DMS114 treated with DMSO at 0.1 percent for 48 hours (cell line): ENCODE results near the gene GMDS.

Experiments
- DNase-seq: peaks from one replicate; lab custom pipeline; 2025; ENCODE audit not compliant: unreplicated experiment; lab: John Stamatoyannopoulos, UW

The GMDS gene

DNA sequence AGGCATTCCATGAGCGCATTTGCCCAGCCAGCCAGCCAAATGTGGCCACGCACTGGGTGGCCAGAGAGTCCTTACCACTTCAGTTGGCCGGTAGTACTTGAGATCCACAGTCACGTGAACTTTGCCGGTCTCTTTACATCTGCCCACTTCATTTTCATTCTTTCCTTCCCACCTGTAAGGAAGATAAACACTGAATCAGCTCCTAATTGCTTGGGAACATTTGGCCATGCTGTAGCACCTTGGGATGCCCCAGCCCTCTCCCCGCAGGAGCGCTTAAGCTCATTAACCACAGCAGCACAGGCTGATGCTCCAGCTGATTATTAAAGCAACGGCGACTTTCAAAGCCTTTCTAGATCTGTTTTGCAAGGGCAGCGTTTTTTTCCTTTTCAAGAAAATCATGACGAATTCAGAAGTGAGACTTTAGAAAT is 519.0 kb downstream of the GMDS start:
- no peak for DNase-seq

- DNase-seq = no peak
These were observed 520.8 kb downstream of the GMDS start for GRCh38 chr6:1724616-1725015.

DNA sequence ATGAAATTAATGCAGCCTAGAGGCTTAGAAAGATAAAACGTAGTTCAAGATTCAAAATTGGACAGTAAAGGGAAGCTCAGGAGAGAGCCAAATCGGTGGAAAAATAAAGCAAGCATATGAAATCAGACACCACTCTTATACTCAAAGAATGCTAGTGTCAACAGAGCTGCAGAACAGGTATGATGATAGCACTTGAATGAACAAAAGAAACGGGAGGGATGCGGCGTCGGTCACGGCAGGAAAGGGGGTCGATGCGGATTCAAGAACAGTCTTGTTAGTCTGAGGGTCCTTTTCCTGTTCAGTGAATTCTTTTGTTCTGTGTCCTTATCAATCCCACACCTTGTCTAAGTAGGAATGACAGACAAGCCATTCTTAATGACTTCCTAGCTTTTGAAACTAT is 521.3 kb downstream of the GMDS start:
- DNase-seq = no peak

DNA sequence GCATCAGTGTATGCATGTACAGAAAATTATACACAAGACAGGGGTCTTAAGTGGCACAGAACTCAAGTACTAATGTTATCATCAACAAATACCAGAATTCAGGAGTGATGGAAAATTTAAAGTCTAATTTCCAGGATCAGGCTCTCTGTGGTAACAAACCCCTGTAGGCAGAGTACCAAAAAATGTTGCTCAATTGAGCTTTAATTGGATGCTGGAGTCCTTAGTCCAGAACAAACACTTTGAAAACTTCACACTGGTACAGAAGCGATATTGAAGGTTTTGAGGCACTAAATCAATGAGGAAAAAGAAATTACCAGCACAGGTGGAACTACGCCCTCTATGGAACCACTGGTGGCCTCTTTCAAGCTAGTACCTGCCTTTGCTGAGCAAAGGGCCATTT is 522.6 kb downstream of the GMDS start:
- DNase-seq = no peak

DNA sequence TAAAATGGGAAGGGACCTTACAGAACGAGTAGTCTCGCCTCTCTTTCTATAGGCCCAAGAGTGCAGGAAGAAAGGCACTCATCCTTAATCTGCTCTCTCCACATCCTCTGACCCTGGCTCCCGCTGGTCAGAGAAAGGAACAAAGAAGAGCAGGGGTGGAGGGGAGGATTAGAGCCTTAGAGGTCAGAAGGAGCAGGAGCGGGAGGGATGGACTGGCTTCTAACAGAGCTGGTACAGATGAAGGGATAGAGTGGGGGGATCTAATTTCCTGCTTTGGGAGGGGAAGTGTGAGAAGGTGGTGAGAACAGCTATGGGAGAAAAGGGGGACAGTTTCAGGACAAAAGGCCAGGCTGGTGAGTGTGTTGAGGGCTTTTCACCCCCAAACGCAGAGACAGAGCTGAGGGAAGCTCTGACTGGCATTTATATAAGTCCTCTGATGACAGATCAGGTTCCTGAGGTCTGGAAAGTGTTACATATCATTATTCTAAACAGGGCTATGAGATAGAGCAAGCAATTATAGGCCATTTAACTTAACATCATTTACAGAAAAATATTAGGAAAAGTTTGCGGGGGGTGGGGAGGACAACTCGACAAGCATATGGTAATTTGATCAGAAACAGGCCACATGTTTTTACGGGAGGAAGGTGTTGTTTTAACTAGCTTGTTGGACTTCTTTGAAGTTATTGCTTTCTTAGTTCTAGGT is 524.6 kb downstream of the GMDS start:
- DNase-seq = no peak

DNA sequence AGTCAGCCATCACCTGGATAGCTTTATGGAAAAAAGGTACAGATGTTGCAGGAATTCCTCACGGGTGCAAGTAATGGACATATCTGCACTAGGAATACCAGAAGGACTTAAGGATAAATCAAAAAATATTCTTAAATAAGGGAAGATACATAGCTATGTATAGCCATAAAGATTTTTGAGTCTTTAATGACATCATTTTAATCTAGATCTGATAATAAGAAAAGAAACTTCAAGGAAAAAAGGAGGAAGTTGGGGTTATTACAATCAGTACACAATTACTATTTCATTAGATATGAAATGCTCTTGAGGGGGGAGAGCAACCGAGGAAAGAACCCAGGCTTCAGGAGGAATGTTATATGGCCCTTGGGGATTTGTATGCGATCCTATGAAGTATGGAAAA is 525.5 kb downstream of the GMDS start:
- no peak for DNase-seq

DNA sequence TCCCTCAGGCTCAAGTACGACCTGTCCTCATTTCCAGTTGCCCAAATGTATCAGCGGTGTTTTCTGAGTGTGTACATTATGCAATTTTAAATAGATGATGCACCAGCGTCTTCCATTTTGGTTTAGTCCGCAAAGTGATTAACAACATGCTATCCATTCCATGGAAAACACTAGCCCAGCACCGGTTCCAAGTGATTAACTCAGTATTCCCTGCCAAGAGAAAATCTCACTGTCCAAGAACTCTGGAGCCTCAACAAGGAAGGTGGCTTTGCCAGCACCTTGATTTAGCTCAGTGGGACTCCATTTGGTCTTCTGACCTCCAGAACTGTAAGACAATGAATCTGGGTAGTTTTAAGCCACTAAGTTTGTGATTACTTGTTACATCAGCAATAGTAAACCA is 528.5 kb downstream of the GMDS start:
- no peak for DNase-seq

DNA sequence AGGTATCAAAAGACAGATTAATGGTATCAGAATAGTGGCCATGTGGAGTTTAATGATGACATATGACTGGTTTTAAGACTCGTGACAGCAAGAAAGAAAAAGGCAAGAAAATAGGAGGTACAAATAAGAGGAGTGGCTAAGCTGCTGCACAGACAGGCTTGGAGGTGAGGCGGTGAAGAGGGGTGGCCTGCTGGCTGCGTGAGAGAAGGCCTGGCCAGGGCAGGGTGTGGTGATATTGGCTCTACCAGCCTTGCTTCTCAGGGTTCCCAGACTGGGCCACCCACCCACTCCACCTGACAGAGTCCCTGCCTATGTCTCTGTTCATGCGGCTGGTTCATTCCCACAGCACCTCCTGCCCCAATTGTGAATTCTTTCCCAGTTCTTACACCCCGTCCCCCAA is 529.0 kb downstream of the GMDS start:
- no peak for DNase-seq

DNA sequence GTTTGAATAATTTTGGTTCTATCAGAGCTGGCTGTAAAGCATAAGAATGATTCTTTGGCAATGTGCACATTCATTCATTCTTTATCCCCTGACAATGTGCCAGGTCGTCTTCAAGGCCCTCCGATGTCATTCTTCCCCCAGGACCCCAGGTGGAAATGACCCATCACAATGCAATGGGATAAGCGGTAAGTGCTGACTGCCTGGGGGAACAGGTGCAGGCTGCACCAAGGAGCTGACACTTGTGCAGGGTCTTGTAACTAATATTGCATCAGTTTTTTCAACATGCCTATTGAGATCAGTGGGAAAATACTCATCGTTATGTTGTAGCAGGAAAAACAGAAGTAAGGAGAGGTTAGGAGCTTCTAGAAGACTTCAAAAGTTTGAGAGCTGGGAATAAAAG is 530.1 kb downstream of the GMDS start:
- no peak for DNase-seq

DNA sequence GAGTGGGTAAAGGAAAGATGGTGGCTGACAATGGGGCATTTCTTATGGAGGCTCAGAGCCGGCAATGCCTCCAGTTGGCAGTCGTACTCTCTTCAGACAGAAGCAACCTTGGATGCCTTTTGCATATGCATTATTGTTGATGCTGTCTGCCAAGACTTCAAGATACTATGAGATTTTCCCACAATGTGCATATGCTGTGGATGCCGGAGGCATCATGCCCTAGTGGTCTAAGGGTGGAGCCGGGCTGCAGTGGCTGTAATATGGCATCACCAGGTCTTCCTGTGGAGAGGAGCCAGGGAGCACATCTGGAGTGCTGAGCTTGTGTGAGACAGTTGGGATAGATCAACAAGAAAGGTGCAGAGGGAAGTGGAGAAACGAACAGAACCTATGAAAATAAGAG is 530.8 kb downstream of the GMDS start:
- DNase-seq = no peak

DNA sequence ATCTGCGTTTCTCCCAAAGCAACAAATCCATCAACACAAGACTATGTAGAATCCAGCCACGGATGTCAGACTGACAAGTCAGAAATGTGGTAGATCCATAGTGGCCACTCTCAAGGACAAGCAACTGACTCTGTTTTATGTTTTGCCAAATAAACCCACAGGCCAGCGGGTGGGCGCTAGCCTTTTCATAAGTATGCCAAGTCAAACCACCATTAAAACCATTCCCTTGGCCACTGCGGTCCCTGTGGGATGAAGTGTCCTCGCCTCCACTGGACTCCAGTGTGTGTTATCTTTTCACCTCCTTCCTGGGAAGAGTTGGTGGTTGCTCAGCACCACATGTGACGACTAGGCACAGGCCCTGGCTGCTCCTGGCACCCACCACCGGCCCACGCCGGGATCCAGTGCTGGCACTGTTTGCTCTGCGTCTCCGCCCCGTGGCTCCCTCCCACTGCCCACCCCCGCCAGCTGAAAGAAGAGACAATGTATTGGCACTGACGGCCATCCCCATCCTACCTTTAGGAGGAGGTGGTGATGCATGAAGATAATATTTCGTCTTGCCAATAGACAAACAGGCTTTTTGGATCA is 532.3 kb downstream of the GMDS start:
- no peak for DNase-seq

GRCh38 chr6:1712451-1712850 is 533.0 kb downstream of the GMDS start:
- DNase-seq = no peak

GRCh38 chr6:1711136-1711535 is 534.3 kb downstream of the GMDS start:
- DNase-seq = no peak

DNA sequence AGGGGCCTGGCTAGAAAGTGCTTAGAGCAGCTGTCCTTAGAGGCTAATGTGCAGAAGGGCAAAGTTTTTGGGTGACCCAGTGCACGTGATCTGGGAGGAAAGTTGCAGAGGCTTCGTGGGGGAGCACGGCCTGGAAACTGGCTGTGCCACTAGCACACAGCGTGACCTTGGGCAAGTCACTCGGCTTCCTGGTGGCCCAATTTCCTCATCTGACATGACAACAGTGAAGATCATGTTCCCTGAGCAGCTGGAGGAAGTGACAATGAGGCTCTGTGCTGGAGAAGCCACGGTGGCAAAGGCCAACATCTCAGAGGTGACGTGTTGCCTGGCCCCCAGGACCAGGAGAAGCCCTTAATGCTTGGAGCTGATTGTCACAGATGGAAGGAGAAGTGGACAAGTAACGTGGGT is 536.2 kb downstream of the GMDS start:
- DNase-seq = no peak

DNA sequence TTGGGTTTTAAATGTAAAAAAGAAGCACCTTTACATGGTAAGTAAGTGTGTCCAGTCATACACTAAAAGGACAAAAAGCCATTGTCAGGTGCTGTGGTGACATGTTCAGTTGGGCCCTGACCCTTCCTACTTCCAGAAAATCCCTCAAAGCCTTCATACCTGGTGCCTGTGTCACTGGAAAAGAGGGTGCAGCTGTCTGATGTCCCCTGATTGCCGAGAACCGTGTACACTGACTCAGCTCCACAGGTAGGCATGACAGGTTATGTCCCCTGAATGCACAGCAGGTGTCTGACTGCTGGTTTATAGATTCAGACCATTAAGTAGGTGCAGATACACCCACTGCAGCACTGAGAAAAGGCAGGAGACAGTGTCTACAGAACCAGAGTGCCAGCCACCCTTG is 536.6 kb downstream of the GMDS start:
- no peak for DNase-seq

GRCh38 chr6:1708122-1708521 is 537.3 kb downstream of the GMDS start:
- no peak for DNase-seq

DNA sequence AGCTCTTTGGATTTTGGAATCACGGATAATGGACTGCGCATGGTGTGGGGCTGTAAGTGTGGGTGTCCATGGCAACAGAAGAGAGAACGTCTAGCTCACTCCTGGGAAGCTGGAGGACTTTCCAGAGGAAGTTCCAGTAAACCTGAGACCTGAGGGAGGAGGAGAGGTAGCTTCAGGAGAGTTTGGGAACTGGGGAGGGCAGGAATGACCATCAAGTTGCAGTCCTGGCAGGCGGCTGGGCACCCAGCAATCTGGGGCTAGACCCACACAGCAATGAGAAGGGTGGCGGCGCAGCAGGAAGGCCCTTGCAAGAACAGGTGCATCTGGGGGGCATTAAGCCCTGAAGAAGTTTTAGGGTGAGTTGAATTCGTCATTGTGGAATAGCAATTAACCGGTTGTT is 539.8 kb downstream of the GMDS start:
- no peak for DNase-seq

- DNase-seq = no peak
These were observed 540.2 kb downstream of the GMDS start for GRCh38 chr6:1705183-1705582.

DNA sequence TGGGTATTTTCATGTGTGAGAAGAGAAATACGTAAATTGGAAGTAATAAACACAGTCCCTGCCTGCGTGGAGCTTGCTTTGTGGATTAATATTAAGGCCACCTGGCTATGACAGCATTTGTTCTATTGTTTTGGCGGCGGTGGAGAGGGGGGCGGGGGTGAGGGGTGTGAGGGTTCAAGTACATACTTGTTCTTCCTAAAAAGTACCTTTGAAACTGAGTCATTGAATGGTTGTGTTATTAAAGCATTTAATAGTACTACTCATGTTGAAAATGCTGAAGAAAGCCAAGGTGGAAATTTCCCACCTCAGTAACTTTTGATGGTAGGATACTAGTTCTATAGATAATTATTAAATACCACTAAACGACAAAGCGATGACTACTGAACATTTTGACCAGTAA is 540.7 kb downstream of the GMDS start:
- no peak for DNase-seq

DNA sequence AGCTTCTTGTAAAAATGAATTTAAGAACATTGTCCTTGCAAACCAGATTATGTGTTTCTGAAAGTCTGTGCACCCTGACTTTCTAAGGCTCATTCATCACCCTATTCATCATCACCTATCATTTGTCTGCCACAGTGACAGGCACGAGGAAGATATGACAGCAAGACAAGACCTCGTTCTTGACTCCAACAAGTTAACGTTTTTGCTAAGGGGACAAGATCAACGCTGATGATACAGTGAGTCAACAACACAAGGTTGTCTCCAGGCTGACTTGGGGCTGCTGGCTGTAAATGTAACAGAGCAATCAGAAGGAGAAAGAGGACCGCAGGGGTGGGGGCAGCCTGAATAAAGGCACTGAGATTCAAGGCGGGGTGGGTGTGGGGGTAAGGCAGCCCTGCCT is 541.5 kb downstream of the GMDS start:
- DNase-seq = no peak

- DNase-seq = no peak
These were observed 542.1 kb downstream of the GMDS start for GRCh38 chr6:1703091-1703855.

DNA sequence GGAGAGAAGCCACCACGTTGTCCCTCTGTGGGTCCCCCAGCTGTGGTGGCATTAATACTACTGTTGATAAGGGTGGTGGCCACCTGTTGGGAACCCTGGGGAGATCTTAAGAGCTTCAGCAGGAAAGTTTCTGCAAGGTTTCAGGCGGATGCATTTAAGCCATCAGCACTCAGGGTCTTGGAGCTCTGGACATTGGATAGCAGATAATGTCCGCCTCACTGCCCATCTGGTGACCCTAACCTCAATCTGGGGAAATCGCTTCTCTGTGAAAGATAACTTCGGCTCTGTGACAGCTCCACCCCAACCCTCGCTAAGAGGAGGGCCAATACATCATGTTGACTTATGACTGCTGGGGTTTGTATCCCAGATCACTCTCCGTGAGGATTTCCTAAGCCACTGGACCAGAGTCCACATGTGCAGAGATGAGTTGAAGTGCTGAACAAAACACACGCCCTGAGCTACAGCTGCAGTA is 542.8 kb downstream of the GMDS start:
- no peak for DNase-seq
